ENCODE measurements around the gene SCAMP4. TPM values are rescaled to one million over a fixed set of nuclear protein-coding genes. Genes with fewer than 3 reads are reported as not detected.

The SCAMP4 gene
- total RNA-seq, result 18.0 and 29.7 TPM in 2 replicates

GRCh38 chr19:1905110-1905862 lies at the start of gene SCAMP4, which contains the start of gene ADAT3:
TSS of gene SCAMP4 (plus strand) at chr19:1905399. CDS start at chr19:1915020, 9,621 bp downstream.
TSS of gene ADAT3 (plus strand) at chr19:1905399. CDS start at chr19:1912048, 6,649 bp downstream.

GRCh38 chr19:1863328-1863637 lies 41.9 kb upstream of the SCAMP4 start, which contains the start of gene KLF16:
TSS of gene KLF16 (minus strand) at chr19:1863579. CDS start at chr19:1863497, 82 bp downstream.

GRCh38 chr19:1885398-1886119 lies 19.6 kb upstream of the SCAMP4 start, which contains the start of gene ABHD17A:
TSS of gene ABHD17A (minus strand) at chr19:1885496. CDS start at chr19:1881566, 3,930 bp downstream.

GRCh38 chr19:1941146-1942077 lies 36.2 kb downstream of the SCAMP4 start, which contains the start of gene CSNK1G2:
TSS of gene CSNK1G2 (plus strand) at chr19:1941172. CDS start at chr19:1969773, 28,601 bp downstream.

Other genes starting within 250 kb of the SCAMP4 start
- not detected in 2 replicates for gene ONECUT3, start 151.9 kb upstream of the SCAMP4 start, total RNA-seq
- gene ATP8B3, start 93.1 kb upstream of the SCAMP4 start, total RNA-seq, result 1.2 and 1.8 TPM in 2 replicates
- gene REXO1, start 56.9 kb upstream of the SCAMP4 start, total RNA-seq, result 4.4 and 8.0 TPM in 2 replicates
- 5.8 and 6.8 TPM in 2 replicates for gene KLF16, start 41.8 kb upstream of the SCAMP4 start, total RNA-seq
- gene ABHD17A, start 19.9 kb upstream of the SCAMP4 start, total RNA-seq, result 134 and 138 TPM in 2 replicates
- gene ADAT3, start within 50 bp of the SCAMP4 start, total RNA-seq, result 1.5 and 2.4 TPM in 2 replicates
- 72.8 and 76.8 TPM in 2 replicates for gene CSNK1G2, start 35.8 kb downstream of the SCAMP4 start, total RNA-seq
- gene BTBD2, start 110.3 kb downstream of the SCAMP4 start, total RNA-seq, result 44.5 and 79.0 TPM in 2 replicates
- 76.0 and 203 TPM in 2 replicates for gene MKNK2, start 145.8 kb downstream of the SCAMP4 start, total RNA-seq
- 16.4 and 23.9 TPM in 2 replicates for gene MOB3A, start 190.9 kb downstream of the SCAMP4 start, total RNA-seq
- 0.81 and 0.85 TPM in 2 replicates for gene IZUMO4, start 191.5 kb downstream of the SCAMP4 start, total RNA-seq
- gene AP3D1, start 246.2 kb downstream of the SCAMP4 start, total RNA-seq, result 93.7 and 101 TPM in 2 replicates